Neuron (in vitro differentiated cells): ENCODE results near the gene AVPR2.

ENCODE experiments used
- H2AFZ ChIP-seq: one replicate; pipeline ENCODE4 v1.6.1; 2013; ENCODE audit warnings: low read depth, mild to moderate bottlenecking, inconsistent platforms, low read length, moderate library complexity
- H3K27me3 ChIP-seq: one replicate; pipeline ENCODE4 v1.6.1; 2013; ENCODE audit warnings: low read length; ENCODE audit not compliant: insufficient read depth
- H3K36me3 ChIP-seq: one replicate; pipeline ENCODE4 v1.6.1; 2013; ENCODE audit warnings: low read length; ENCODE audit not compliant: insufficient read depth
- H3K4me1 ChIP-seq: one replicate; pipeline ENCODE4 v1.6.1; 2013; ENCODE audit warnings: low read length; ENCODE audit not compliant: insufficient read depth
- H3K4me3 ChIP-seq: 2 replicates; pipeline ENCODE4 v1.5.1; 2013; ENCODE audit warnings: mild to moderate bottlenecking, low read length, moderate library complexity
- H3K9me3 ChIP-seq: one replicate; pipeline ENCODE4 v1.6.1; 2013; ENCODE audit warnings: low read length

AVPR2 gene

GRCh38 chrX:153866302-153867019 lies 38.0 kb upstream of the AVPR2 start:
- no peak overlapping the region for H3K4me3 ChIP-seq
- peaks cover 6% of the 10 kb centered on the region for H3K4me1 ChIP-seq
- no peak overlapping the region for H2AFZ ChIP-seq
- H3K9me3 ChIP-seq, result no peaks in the 10 kb centered on the region
- H3K27me3 ChIP-seq, result peaks cover 20% of the 10 kb centered on the region
- peaks cover 22% of the 10 kb centered on the region for H3K36me3 ChIP-seq

- peaks cover 22% of the 10 kb centered on the region for H3K36me3 ChIP-seq
- H2AFZ ChIP-seq, result no peak overlapping the region
- peaks cover 20% of the 10 kb centered on the region for H3K27me3 ChIP-seq
- no peak overlapping the region for H3K4me3 ChIP-seq
- H3K4me1 ChIP-seq, result peaks cover 11% of the 10 kb centered on the region
- no peaks in the 10 kb centered on the region for H3K9me3 ChIP-seq
Observed at GRCh38 chrX:153867139-153867538, 37.3 kb upstream of the AVPR2 start.

GRCh38 chrX:153867671-153868070 lies 36.8 kb upstream of the AVPR2 start:
- Histone ChIP-seq H2AFZ (no peak overlapping the region), H3K9me3 (no peaks in the 10 kb centered on the region), H3K27me3 (peaks cover 22% of the 10 kb centered on the region), H3K36me3 (peaks cover 22% of the 10 kb centered on the region), H3K4me3 (no peak overlapping the region), H3K4me1 (peaks cover 16% of the 10 kb centered on the region)

- Histone ChIP-seq H3K36me3 (peaks cover 22% of the 10 kb centered on the region), H3K27me3 (peaks cover 15% of the 10 kb centered on the region), H2AFZ (no peak overlapping the region), H3K4me1 (peaks cover 28% of the 10 kb centered on the region), H3K4me3 (no peak overlapping the region), H3K9me3 (no peaks in the 10 kb centered on the region)
Observed at GRCh38 chrX:153868576-153869472, 35.6 kb upstream of the AVPR2 start.

- H3K4me1 ChIP-seq, result peaks cover 36% of the 10 kb centered on the region
- no peaks in the 10 kb centered on the region for H3K9me3 ChIP-seq
- peaks cover 22% of the 10 kb centered on the region for H3K36me3 ChIP-seq
- no peak overlapping the region for H3K4me3 ChIP-seq
- peaks cover 14% of the 10 kb centered on the region for H3K27me3 ChIP-seq
- no peak overlapping the region for H2AFZ ChIP-seq
Observed at GRCh38 chrX:153869473-153870287, 34.8 kb upstream of the AVPR2 start.

- H3K4me3 ChIP-seq, result no peak overlapping the region
- H3K27me3 ChIP-seq, result peaks cover 14% of the 10 kb centered on the region
- H2AFZ ChIP-seq, result no peak overlapping the region
- no peaks in the 10 kb centered on the region for H3K9me3 ChIP-seq
- H3K36me3 ChIP-seq, result peaks cover 18% of the 10 kb centered on the region
- H3K4me1 ChIP-seq, result peaks cover 39% of the 10 kb centered on the region
Observed at GRCh38 chrX:153870288-153870690, 34.2 kb upstream of the AVPR2 start.

GRCh38 chrX:153870791-153871360 lies 33.6 kb upstream of the AVPR2 start:
- Histone ChIP-seq H3K27me3 (peaks cover 14% of the 10 kb centered on the region), H3K36me3 (peaks cover 14% of the 10 kb centered on the region), H2AFZ (no peak overlapping the region), H3K4me1 (peaks cover 41% of the 10 kb centered on the region), H3K9me3 (no peaks in the 10 kb centered on the region), H3K4me3 (no peak overlapping the region)

- Histone ChIP-seq H3K36me3 (peaks cover 11% of the 10 kb centered on the region), H3K27me3 (peaks cover 14% of the 10 kb centered on the region), H3K9me3 (no peaks in the 10 kb centered on the region), H2AFZ (no peak overlapping the region), H3K4me3 (no peak overlapping the region), H3K4me1 (peaks cover 44% of the 10 kb centered on the region)
Observed at GRCh38 chrX:153871451-153871850, 33.0 kb upstream of the AVPR2 start.

- H2AFZ ChIP-seq, result no peak overlapping the region
- peaks cover 8% of the 10 kb centered on the region for H3K36me3 ChIP-seq
- peaks cover 14% of the 10 kb centered on the region for H3K27me3 ChIP-seq
- H3K9me3 ChIP-seq, result no peaks in the 10 kb centered on the region
- no peak overlapping the region for H3K4me3 ChIP-seq
- H3K4me1 ChIP-seq, result peaks cover 44% of the 10 kb centered on the region
Observed at GRCh38 chrX:153871946-153872878, 32.3 kb upstream of the AVPR2 start.

GRCh38 chrX:153873282-153874084 lies 31.0 kb upstream of the AVPR2 start:
- peaks cover 4% of the 10 kb centered on the region for H3K36me3 ChIP-seq
- H3K4me3 ChIP-seq, result no peak overlapping the region
- peaks cover 13% of the 10 kb centered on the region for H3K27me3 ChIP-seq
- H2AFZ ChIP-seq, result no peak overlapping the region
- H3K4me1 ChIP-seq, result peaks cover 53% of the 10 kb centered on the region
- no peaks in the 10 kb centered on the region for H3K9me3 ChIP-seq

GRCh38 chrX:153874085-153874365 lies 30.4 kb upstream of the AVPR2 start:
- Histone ChIP-seq H3K27me3 (peaks cover 9% of the 10 kb centered on the region), H3K4me1 (peaks cover 54% of the 10 kb centered on the region), H3K36me3 (peaks cover 4% of the 10 kb centered on the region), H3K9me3 (no peaks in the 10 kb centered on the region), H3K4me3 (no peak overlapping the region), H2AFZ (no peak overlapping the region)
